Bronchial epithelial cell (primary cell): ENCODE data around the gene NOL6. TPM values are rescaled to one million over a fixed set of nuclear protein-coding genes. Genes with fewer than 3 reads are reported as not detected.
A peak's percentile ranks its signal among the peaks of the same experiment; 100 is the strongest.
"Not testable (repeated sequence)": the region's sequence is repeated elsewhere in the genome, so short reads cannot be mapped to it uniquely, and the experiment has no call there.

Source experiments
- DNase-seq: peaks from one replicate; pipeline ENCODE4 v3.0.0-alpha.2; 2010; ENCODE audit warnings: low read depth
- FAIRE-seq: peaks from 2 replicates; lab custom pipeline; 2011; peaks lifted over from hg19 to GRCh38; lab: Jason Lieb, UNC
- H3K27me3 ChIP-seq: 2 replicates; pipeline ENCODE4 v1.5.1; 2011; ENCODE audit warnings: low read length; ENCODE audit not compliant: control insufficient read depth, insufficient read depth
- H3K36me3 ChIP-seq: 2 replicates; pipeline ENCODE4 v1.5.1; 2011; ENCODE audit warnings: low read length; ENCODE audit not compliant: control insufficient read depth, insufficient read depth
- H3K4me3 ChIP-seq: 2 replicates; pipeline ENCODE4 v1.5.1; 2011; ENCODE audit warnings: mild to moderate bottlenecking, low read depth, low read length, control low read depth
- total RNA-seq: library from RNA; depleted of rRNA; stranded (reverse); fragments of >200 nt; gene quantifications from 2 replicates; pipeline ENCODE4 v1.2.1, GENCODE V29; 2014
- TF ChIP-seq, protein P1 (sequence below): IDR thresholded peaks from 2 replicates; pipeline ENCODE4 v1.5.1; 2011; ENCODE audit warnings: mild to moderate bottlenecking, moderate library complexity, low read length, control low read depth, inconsistent platforms; ENCODE audit not compliant: insufficient read depth, severe bottlenecking

Gene NOL6
- total RNA-seq, 1 donor from 2014 or later = 35.3 TPM

DNA sequence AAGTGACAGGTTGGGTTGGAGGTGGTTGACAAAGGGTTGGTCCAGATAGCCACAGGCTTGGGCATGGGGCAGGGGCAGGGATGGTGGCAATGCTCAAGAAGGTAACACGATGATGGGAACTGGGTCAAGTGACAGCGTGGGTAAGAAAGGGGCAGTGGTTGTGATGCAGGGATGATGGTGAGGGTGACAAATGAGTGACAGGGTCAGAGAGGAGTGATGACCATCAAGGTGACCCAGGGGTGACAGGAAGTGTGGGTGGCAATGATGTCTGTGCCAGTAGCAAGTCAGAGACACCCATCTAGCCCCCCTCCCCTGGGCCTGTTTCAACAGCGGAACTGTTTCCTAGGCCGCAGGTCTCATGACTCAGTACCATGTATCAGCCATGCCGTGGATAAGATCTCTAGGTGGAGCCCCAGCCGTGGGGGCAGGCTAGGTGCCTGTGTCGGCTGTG, 46.9 kb downstream of the NOL6 start:
- Histone ChIP-seq H3K36me3 (no peaks in the 10 kb centered on the region), H3K27me3 (no peaks in the 10 kb centered on the region), H3K4me3 (no peak overlapping the region)
- DNase-seq = no peak
- TF ChIP-seq, protein P1, sequence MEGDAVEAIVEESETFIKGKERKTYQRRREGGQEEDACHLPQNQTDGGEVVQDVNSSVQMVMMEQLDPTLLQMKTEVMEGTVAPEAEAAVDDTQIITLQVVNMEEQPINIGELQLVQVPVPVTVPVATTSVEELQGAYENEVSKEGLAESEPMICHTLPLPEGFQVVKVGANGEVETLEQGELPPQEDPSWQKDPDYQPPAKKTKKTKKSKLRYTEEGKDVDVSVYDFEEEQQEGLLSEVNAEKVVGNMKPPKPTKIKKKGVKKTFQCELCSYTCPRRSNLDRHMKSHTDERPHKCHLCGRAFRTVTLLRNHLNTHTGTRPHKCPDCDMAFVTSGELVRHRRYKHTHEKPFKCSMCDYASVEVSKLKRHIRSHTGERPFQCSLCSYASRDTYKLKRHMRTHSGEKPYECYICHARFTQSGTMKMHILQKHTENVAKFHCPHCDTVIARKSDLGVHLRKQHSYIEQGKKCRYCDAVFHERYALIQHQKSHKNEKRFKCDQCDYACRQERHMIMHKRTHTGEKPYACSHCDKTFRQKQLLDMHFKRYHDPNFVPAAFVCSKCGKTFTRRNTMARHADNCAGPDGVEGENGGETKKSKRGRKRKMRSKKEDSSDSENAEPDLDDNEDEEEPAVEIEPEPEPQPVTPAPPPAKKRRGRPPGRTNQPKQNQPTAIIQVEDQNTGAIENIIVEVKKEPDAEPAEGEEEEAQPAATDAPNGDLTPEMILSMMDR = no peak
- no peak for FAIRE-seq

DNA sequence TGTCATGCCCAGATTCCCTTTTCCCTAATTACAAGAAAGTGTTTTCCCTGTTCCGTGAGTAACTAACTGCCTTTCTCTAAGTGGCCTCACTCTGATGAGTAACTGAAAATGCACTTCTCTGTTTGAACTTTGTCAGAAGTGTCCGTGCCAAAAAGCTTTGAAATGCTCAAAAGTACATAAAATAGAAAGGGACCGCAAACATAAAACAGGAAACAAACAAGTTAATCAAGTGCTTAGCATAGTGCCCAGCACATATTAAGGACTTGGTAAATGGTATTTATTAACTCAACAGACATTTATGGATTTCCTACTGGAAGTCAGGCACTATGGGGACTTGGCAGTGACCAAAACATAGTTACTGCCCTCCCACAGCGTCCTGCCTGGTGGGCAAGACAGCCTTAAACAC, 48.6 kb downstream of the NOL6 start:
- Histone ChIP-seq H3K27me3 (no peaks in the 10 kb centered on the region), H3K4me3 (no peak overlapping the region), H3K36me3 (no peaks in the 10 kb centered on the region)
- FAIRE-seq (no peak), DNase-seq (peak; percentile 79)
- TF ChIP-seq, protein P1 = no peak

DNA sequence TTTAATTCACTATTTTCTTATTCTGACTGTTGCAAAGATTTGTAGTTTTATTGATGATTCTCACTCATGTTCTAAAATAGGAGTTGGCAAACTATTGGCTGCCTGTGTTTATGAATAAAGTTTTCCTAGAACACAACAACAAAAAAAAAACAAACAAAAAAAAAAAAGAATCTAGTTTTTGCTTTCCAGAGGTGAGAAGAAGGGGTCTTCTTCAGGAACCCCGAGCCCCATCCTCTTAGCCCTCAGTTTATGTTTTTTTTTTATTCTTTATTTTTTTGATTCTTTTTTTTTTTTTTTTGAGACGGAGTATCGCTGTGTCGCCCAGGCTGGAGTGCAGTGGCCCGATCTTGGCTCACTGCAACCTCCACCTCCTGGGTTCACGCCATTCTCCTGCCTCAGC, 49.2 kb downstream of the NOL6 start:
- not testable (repeated sequence) for H3K4me3 ChIP-seq, H3K27me3 ChIP-seq, FAIRE-seq, H3K36me3 ChIP-seq, DNase-seq

DNA sequence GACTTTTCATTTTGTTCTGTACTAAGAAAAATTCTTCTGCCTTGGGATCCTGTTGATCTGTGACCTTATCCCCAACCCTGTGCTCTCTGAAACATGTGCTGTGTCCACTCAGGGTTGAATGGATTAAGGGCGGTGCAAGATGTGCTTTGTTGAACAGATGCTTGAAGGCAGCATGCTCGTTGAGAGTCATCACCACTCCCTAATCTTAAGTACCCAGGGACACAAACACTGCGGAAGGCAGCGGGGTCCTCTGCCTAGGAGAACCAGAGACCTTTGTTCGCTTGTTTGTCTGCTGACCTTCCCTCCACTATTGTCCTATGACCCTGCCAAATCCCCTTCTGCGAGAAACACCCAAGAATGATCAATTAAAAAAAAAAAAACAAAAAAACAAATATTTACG, 49.7 kb downstream of the NOL6 start:
- not testable (repeated sequence) for FAIRE-seq, H3K36me3 ChIP-seq, DNase-seq

DNA sequence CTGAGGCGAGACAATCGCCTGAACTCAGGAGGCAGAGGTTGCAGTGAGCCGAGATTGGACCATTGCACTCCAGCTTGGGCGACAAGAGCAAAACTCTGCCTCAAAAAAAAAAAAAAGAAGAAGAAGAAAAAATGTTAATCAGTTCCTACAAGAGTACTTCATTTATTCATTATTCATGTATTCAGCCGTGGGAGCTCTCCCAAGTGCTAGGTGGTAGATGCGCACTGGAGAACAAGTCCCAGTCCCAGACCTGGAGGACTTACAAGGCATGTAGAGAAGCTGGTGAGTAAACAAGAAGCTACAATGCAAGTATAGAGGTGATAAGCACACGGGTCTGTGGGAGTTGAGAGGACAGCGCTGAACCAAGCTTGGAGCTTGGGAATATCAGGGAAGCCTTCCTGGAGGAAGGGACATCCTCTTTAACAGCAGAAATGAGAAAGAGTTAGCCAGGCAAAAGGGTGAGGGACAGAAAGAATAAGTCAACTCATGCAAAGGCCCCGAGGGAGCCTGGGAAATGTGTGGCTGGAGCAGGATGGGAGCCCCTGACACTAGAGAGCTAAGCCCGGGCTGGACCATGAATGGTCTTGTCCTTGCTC, 53.9 kb downstream of the NOL6 start:
- DNase-seq (no peak), FAIRE-seq (no peak)
- H3K36me3 ChIP-seq = no peaks in the 10 kb centered on the region
- no peaks in the 10 kb centered on the region for H3K27me3 ChIP-seq
- H3K4me3 ChIP-seq = no peak overlapping the region
- TF ChIP-seq, protein P1 = no peak

More for the DNA sequence above, 49.7 kb downstream of the NOL6 start:
- H3K4me3 ChIP-seq, H3K27me3 ChIP-seq: not testable (repeated sequence)

DNA sequence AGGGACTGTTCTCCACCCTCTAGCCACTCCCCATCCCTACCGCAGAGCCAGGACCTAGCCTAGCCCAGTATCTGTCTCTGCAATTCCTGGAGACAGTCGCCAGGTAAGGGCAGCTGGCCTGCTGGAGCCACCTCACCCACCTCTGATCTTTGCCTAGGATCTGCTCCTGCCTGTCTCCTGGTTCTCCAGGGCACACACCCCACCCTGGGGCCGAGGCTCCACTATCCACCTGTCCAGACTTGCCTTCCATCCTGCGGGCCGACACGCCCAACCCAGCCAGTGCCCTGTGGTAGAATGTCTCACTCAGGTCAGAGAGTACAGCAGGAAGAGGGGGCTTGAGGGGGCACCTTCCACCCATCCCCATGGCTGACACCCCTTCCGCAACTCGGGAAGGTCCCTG, 55.6 kb downstream of the NOL6 start:
- TF ChIP-seq, protein P1 = no peak
- Histone ChIP-seq H3K4me3 (no peak overlapping the region), H3K27me3 (no peaks in the 10 kb centered on the region), H3K36me3 (no peaks in the 10 kb centered on the region)
- DNase-seq (peak; percentile 87), FAIRE-seq (no peak)

DNA sequence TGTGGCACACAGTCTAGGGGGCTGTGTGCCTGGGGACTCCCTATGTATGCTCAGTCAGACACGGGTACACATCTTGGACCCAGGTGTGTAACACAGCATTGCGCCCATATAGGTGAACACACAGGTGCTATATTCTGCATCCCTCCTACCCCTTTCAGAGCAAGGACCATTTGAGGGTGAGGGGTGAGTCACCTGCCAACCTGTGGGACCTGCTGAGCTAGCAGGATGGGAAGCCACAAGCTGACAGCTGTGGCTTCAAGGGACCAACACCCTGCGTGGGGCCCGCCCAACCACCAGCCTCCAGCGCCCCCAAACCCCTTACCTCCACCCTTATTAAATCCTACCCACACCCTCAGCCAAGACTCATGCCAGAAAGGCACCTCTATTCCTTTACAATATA, 56.7 kb downstream of the NOL6 start:
- H3K36me3 ChIP-seq = no peaks in the 10 kb centered on the region
- TF ChIP-seq, protein P1 = no peak
- FAIRE-seq = no peak
- no peak for DNase-seq
- H3K4me3 ChIP-seq = no peak overlapping the region
- H3K27me3 ChIP-seq = no peaks in the 10 kb centered on the region
